HCT116 (cell line): Measurements from ENCODE around the gene PPM1H. TPM values are rescaled to one million over a fixed set of nuclear protein-coding genes. Genes with fewer than 3 reads are reported as not detected.

Experiments used
- ATAC-seq: fragments of 200-7000 bp; cut with Tn5 transposase; 2 replicates; pipeline ENCODE4 v1.9.1; 2020; ENCODE audit warnings: mild to moderate bottlenecking, moderate library complexity
- BruUV-seq: library from RNA; stranded (reverse); fragments of 400-500 nt; replicated peaks from 2 replicates; lab custom pipeline; 2021; lab: Mats Ljungman, UMichigan
- CTCF ChIA-PET: fragments of 300-600 bp; sonication (Branson Sonifier 250); formaldehyde crosslinking; loops from one replicate; lab custom pipeline; 2021; ENCODE audit warnings: antibody characterized with exemption; lab: Charles Lee
- POLR2A ChIA-PET: fragments of 300-600, 350-600 bp; sonication (Branson Sonifier 250); formaldehyde crosslinking; loops from one replicate; lab custom pipeline; 2021; ENCODE audit warnings: antibody characterized with exemption; lab: Charles Lee
- RAD21 ChIA-PET, 2 experiments: fragments of 300-600 bp; sonication (Branson Sonifier 250); formaldehyde crosslinking; loops; one replicate each; lab custom pipeline; 2023; ENCODE audit warnings: low total read pairs in 2 of 2; ENCODE audit not compliant: uncharacterized antibody in 2 of 2, unreplicated experiment in 2 of 2, low non-redundant PET in 1 of 2; lab: Charles Lee
- DNase-seq: peaks from one replicate; pipeline ENCODE4 v3.0.0-alpha.2; 2010; ENCODE audit warnings: low read depth, low spot score
- H2AFZ ChIP-seq: fragments of 200-600 bp; shearing (Covaris generic), sonication (generic); 2 replicates; pipeline ENCODE4 v1.6.1; 2017; ENCODE audit warnings: low read depth, mixed run types, mixed read lengths, antibody characterized with exemption, low read length; ENCODE audit not compliant: poor library complexity, severe bottlenecking
- H3K27ac ChIP-seq: 2 replicates; pipeline ENCODE4 v1.5.1; 2012; ENCODE audit warnings: low read depth, low read length
- H3K27me3 ChIP-seq: fragments of 200-600 bp; sonication (generic); 2 replicates; pipeline ENCODE4 v1.6.1; 2016; ENCODE audit warnings: mixed run types, low read length, mixed read lengths; ENCODE audit not compliant: insufficient read depth
- H3K36me3 ChIP-seq, 2 experiments: fragments of 200-500 bp in 1 of 2; fragments of 200-600 bp in 1 of 2; sonication (Bioruptor generic) in 1 of 2; sonication (generic) in 1 of 2; 2 replicates each; pipeline versions ENCODE4 v1.5.1 to v1.6.1; 2014 to 2016; ENCODE audit warnings: low read length in 2 of 2, inconsistent platforms in 1 of 2, mixed read lengths in 1 of 2, mixed run types in 1 of 2; ENCODE audit not compliant: insufficient read depth in 2 of 2, control insufficient read depth in 1 of 2
- H3K4me1 ChIP-seq, 2 experiments: fragments of 200-600 bp in 1 of 2; sonication (generic) in 1 of 2; 2 replicates each; pipeline versions ENCODE4 v1.5.1 to v1.6.1; 2012 to 2017; ENCODE audit warnings: low read length in 2 of 2, inconsistent platforms in 1 of 2, mild to moderate bottlenecking in 1 of 2, mixed read lengths in 1 of 2, mixed run types in 1 of 2, moderate library complexity in 1 of 2; ENCODE audit not compliant: insufficient read depth in 2 of 2, control insufficient read depth in 1 of 2
- H3K4me2 ChIP-seq: fragments of 200-600 bp; sonication (generic); 2 replicates; pipeline ENCODE4 v1.6.1; 2017; ENCODE audit warnings: mixed run types, low read length, mixed read lengths
- H3K4me3 ChIP-seq, 2 experiments: fragments of 200-600 bp in 1 of 2; sonication (generic) in 1 of 2; replicated peaks in 1 of 2; 2 replicates each; pipeline ENCODE4 v1.5.1; 2011 to 2016; ENCODE audit warnings: low read length in 2 of 2, control low read depth in 1 of 2, low read depth in 1 of 2, mild to moderate bottlenecking in 1 of 2, mixed read lengths in 1 of 2, mixed run types in 1 of 2
- H3K79me2 ChIP-seq: fragments of 200-600 bp; sonication (generic); 2 replicates; pipeline ENCODE4 v1.6.1; 2017; ENCODE audit warnings: mild to moderate bottlenecking, mixed run types, low read length, moderate library complexity, mixed read lengths; ENCODE audit not compliant: insufficient read depth
- H3K9ac ChIP-seq: fragments of 200-600 bp; sonication (generic); 2 replicates; pipeline ENCODE4 v1.6.1; 2016; ENCODE audit warnings: low read length, mixed read lengths
- H3K9me2 ChIP-seq: fragments of 200-600 bp; sonication (generic), shearing (Covaris generic); 2 replicates; pipeline ENCODE4 v1.6.1; 2017; ENCODE audit warnings: mixed run types, mild to moderate bottlenecking, moderate library complexity; ENCODE audit not compliant: insufficient read depth
- H3K9me3 ChIP-seq, 2 experiments: fragments of 200-500 bp in 1 of 2; fragments of 200-600 bp in 1 of 2; sonication (Bioruptor generic) in 1 of 2; sonication (generic) in 1 of 2; 2 replicates each; pipeline ENCODE4 v1.6.1; 2014 to 2017; ENCODE audit warnings: low read length in 2 of 2, mixed read lengths in 2 of 2, inconsistent platforms in 1 of 2, low read depth in 1 of 2, mild to moderate bottlenecking in 1 of 2, mixed run types in 1 of 2, moderate library complexity in 1 of 2; ENCODE audit not compliant: control insufficient read depth in 1 of 2, insufficient read depth in 1 of 2
- H4K20me1 ChIP-seq: fragments of 200-600 bp; sonication (generic), shearing (Covaris generic); 2 replicates; pipeline ENCODE4 v1.6.1; 2017; ENCODE audit warnings: mixed run types, mild to moderate bottlenecking, moderate library complexity; ENCODE audit not compliant: insufficient read depth
- CEBPB ChIP-seq: IDR thresholded peaks from 2 replicates; pipeline ENCODE4 v1.6.1; 2012; ENCODE audit warnings: low read depth
- RAD21 ChIP-seq: IDR thresholded peaks from 2 replicates; pipeline ENCODE4 v1.6.1; 2012; ENCODE audit warnings: low read depth, mild to moderate bottlenecking
- TCF7L2 ChIP-seq: IDR thresholded peaks from 2 replicates; pipeline ENCODE4 v1.7.0; 2011; ENCODE audit warnings: borderline replicate concordance, inconsistent platforms; ENCODE audit not compliant: insufficient read depth, insufficient read length; ENCODE audit errors: extremely low read depth
- intact Hi-C: fragments of 100-400 bp; cut with micrococcal nuclease; formaldehyde crosslinking; loops from 2 replicates; pipeline ENCODE4 v1.10.0; 2022
- total RNA-seq: library from RNA; stranded (reverse); gene quantifications from one replicate; pipeline ENCODE4 v1.2.1, GENCODE V29; 2021; ENCODE audit not compliant: unreplicated experiment
- TF ChIP-seq, protein P1 (sequence below): IDR thresholded peaks from 2 replicates; pipeline ENCODE4 v1.6.1; 2012
- TF ChIP-seq, protein P2 (sequence below): IDR thresholded peaks from 2 replicates; pipeline ENCODE4 v1.6.1; 2012; ENCODE audit warnings: low read depth

PPM1H gene
- total RNA-seq, 1 experiment from 2014 or later = 8.0 TPM

DNA sequence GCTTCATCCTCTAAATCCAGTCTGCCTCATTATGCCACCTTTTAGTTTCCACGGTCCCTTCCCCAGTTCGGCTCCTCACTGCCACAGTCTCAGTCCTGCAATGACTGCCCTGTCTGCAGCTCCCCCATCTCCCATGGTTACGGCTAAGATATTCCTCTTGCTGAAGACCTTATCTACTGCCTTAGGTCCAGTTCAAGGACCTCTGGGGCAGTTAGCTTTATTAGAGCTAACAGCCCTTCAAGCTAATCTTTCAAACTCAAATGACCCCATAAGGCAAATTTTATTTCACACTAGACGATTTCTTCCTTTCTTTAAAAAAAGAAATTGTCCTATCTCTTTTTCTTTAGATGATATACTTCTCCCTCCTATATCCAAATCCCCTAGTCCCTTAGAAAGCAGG, 253.6 kb downstream of the PPM1H start:
- no peak for DNase-seq
- H3K4me3 ChIP-seq = no peak overlapping the region
- peaks cover 0 to 7% of the 10 kb centered on the region in 2 experiments; a peak in 1 of 4 replicates for H3K4me1 ChIP-seq
- H3K9me3 ChIP-seq = peaks cover 8 to 15% of the 10 kb centered on the region in 2 experiments; a peak in 2 of 4 replicates
- ChIA-PET RAD21 (no interaction called here), CTCF (no interaction called here), POLR2A (no interaction called here)
- no peak overlapping the region for H3K27ac ChIP-seq
- H3K4me2 ChIP-seq = no peak overlapping the region
- H4K20me1 ChIP-seq = no peaks in the 10 kb centered on the region
- intact Hi-C loops = no loop called here
- no peaks in the 10 kb centered on the region for H3K27me3 ChIP-seq
- TF ChIP-seq CEBPB = no peak
- TF ChIP-seq, protein P1, sequence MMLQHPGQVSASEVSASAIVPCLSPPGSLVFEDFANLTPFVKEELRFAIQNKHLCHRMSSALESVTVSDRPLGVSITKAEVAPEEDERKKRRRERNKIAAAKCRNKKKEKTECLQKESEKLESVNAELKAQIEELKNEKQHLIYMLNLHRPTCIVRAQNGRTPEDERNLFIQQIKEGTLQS = no peak
- TF ChIP-seq, protein P2, sequence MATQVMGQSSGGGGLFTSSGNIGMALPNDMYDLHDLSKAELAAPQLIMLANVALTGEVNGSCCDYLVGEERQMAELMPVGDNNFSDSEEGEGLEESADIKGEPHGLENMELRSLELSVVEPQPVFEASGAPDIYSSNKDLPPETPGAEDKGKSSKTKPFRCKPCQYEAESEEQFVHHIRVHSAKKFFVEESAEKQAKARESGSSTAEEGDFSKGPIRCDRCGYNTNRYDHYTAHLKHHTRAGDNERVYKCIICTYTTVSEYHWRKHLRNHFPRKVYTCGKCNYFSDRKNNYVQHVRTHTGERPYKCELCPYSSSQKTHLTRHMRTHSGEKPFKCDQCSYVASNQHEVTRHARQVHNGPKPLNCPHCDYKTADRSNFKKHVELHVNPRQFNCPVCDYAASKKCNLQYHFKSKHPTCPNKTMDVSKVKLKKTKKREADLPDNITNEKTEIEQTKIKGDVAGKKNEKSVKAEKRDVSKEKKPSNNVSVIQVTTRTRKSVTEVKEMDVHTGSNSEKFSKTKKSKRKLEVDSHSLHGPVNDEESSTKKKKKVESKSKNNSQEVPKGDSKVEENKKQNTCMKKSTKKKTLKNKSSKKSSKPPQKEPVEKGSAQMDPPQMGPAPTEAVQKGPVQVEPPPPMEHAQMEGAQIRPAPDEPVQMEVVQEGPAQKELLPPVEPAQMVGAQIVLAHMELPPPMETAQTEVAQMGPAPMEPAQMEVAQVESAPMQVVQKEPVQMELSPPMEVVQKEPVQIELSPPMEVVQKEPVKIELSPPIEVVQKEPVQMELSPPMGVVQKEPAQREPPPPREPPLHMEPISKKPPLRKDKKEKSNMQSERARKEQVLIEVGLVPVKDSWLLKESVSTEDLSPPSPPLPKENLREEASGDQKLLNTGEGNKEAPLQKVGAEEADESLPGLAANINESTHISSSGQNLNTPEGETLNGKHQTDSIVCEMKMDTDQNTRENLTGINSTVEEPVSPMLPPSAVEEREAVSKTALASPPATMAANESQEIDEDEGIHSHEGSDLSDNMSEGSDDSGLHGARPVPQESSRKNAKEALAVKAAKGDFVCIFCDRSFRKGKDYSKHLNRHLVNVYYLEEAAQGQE = no peak
- no peak for TF ChIP-seq TCF7L2
- no peak overlapping the region for H2AFZ ChIP-seq
- no peaks in the 10 kb centered on the region for H3K79me2 ChIP-seq
- BruUV-seq = no TSS peak
- H3K36me3 ChIP-seq = no peaks in the 10 kb centered on the region
- no peaks in the 10 kb centered on the region for H3K9me2 ChIP-seq
- H3K9ac ChIP-seq = no peak overlapping the region
- ATAC-seq = no peak

DNA sequence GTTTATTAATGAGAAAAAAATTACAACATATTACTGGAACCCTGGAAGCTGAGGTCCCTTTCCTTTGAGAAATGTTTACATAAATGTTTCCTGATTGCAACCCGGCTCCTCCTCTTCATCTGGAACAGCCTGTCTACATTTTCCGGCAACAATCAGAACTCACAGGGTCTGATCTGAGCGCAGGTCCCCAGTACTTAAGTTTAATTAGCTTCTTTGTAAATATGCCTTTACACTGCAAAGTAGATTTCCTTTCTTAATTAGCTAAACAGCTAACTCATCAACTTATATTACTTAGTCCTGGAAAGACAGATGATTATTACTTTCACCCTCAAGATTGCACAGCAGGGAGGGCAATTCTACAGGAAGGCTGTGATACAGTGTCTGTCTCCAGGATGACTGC, 255.3 kb downstream of the PPM1H start:
- peaks cover 10 to 16% of the 10 kb centered on the region in 2 experiments; a peak in 2 of 4 replicates for H3K9me3 ChIP-seq
- H3K4me2 ChIP-seq = no peak overlapping the region
- ChIA-PET POLR2A (no interaction called here), RAD21 (no interaction called here), CTCF (no interaction called here)
- no TSS peak for BruUV-seq
- no peak overlapping the region for H3K4me3 ChIP-seq
- H3K27me3 ChIP-seq = no peaks in the 10 kb centered on the region
- intact Hi-C loops = no loop called here
- H4K20me1 ChIP-seq = no peaks in the 10 kb centered on the region
- H3K79me2 ChIP-seq = no peaks in the 10 kb centered on the region
- no peak for DNase-seq
- no peak overlapping the region for H3K9ac ChIP-seq
- TF ChIP-seq, protein P1 = no peak
- no peak for TF ChIP-seq RAD21
- no peak overlapping the region for H2AFZ ChIP-seq
- H3K36me3 ChIP-seq = no peaks in the 10 kb centered on the region
- H3K9me2 ChIP-seq = no peaks in the 10 kb centered on the region
- peaks cover 0 to 7% of the 10 kb centered on the region in 2 experiments; a peak in 1 of 4 replicates for H3K4me1 ChIP-seq
- H3K27ac ChIP-seq = no peak overlapping the region
- ATAC-seq = no peak
